GM11168 (cell line): Measurements from ENCODE around the gene GPATCH2.

ENCODE experiments used
- in situ Hi-C: fragments of 300-500 bp; cut with MboI; formaldehyde crosslinking; loops from one replicate; pipeline ENCODE4 v1.12.0; 2022; ENCODE audit warnings: low sequenced_read_pairs; ENCODE audit not compliant: unreplicated experiment

GPATCH2 gene

DNA sequence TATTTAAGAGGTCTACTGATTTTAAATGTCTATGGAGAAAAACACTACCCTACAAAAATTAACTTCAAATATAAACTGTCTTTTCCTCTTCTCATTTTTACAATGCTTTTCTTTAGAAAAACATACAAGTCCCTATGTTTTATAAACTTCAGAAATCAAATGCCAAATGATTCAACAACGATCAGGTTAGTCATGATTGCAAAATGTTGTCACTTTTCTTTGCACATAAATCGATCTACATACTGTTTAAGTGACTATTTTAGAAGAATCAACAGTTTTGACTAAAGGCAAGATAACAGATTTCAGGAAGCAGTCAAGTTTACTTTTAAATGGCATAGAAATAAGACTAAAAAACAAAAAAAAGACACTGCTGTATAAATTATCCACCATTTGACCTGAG lies 168.7 kb downstream of the GPATCH2 start:
- in situ Hi-C loops, result no loop called here

DNA sequence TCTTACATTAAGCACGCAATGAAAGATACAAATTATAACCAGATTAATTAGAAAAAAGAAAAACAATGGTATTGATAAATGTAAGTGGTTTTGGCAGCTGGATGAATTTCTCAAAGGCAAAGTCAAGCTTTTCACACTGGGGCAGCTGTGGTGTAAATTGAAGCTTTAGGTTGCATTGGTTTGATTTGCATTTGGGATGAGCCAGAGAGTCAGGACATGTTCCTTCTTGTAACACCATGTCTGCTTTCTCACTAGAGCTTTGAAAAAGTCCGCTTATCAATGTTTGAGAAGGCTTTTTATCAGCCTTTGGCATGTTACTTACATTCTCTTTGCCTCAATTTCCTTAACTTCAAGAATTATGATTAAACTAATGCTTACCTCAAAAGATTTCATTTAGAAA lies 173.9 kb downstream of the GPATCH2 start:
- in situ Hi-C loops, result no loop called here

DNA sequence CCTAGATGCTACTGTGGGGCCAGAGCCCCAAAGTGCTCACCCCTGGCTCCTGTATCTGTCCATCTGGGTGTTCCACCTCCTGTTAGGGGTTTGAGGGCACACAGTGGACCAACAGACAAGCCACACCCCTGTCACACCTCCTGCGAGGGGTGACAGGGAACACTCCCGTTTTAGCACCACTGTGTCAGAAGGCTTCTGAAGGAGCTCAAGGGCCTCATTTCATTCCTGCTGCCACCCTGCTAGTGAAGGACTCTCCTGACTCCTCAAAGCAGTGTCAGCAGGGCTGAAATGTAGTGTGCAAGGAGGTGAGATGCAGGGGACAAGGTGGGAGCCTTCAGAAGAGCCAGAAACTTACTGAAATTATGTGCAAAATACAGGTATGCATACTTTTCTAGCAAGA lies 174.6 kb downstream of the GPATCH2 start:
- in situ Hi-C loops, result no loop called here

DNA sequence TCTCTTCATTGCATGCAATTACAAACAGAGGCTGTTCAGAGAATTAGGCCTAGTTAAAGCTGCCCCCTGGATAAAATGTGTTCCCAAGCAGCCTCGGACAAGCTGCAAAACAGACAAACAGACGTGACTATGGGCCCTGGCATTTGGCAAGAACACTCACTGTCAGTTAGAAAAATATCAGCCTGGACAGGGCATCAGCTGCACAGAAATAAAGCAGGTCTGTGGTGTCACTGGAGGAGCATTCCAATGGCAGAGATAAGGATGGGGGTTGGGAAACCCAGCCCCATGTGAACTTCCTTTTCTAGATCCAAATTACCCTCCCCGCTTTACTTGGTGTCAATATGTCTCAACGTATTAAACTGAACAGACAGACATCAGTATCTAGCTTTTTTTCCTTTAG lies 177.1 kb downstream of the GPATCH2 start:
- in situ Hi-C loops, result no loop called here

DNA sequence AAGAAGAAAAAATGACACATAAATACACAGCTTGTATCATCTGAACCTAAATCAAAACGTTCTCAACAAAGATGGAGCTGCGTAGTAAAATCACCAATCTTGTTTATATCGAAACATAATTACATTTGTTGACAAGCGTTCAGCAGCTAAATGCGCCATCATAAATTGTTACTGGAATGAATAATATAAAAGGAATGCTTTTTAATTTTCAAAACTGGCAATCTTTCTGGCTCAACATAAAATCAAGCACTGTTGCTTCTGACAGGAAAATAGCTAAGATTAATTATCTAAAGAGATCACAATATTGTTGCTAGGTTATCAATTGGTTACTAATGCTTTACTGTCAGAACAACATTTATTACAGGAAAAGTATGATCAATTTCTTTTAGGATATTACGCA lies 181.5 kb downstream of the GPATCH2 start:
- in situ Hi-C loops, result no loop called here

DNA sequence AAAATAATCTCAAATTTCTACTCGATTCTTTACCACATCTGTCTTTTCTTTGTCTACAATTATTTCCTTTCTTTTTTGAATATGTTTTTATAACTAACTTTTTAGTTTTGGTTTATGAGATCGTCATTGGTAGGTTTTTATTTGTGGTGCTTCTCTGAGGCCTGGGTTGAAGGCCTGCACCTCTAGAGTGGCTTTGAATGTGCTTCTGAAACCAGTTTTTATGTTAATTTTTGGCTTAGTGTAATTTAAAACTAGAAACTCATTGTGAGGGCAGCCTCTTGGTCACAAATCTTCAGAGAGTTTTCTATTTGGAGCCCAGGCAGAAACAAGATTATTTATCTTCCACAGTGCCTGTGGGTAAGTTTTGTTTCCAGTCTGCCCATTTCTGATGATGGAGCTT lies 187.0 kb downstream of the GPATCH2 start:
- in situ Hi-C loops, result no loop called here

DNA sequence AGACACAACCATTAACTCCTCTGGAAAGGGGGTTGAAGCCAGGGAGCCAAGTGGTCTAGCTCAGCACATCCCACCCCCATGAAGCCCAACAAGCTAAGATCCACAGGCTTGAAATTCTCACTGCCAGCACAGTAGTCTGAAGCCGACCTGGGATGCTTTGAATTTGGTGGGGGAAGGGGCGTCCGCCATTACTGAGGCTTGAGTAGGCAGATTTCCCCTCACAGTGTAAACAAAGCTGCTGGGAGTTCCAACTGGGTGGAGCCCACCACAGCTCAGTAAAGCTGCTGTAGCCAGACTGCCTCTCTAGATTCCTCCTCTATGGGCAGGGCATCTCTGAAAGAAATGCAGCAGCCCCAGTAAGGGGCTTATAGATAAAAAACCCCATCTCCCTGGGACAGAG lies 193.5 kb downstream of the GPATCH2 start:
- in situ Hi-C loops, result no loop called here

DNA sequence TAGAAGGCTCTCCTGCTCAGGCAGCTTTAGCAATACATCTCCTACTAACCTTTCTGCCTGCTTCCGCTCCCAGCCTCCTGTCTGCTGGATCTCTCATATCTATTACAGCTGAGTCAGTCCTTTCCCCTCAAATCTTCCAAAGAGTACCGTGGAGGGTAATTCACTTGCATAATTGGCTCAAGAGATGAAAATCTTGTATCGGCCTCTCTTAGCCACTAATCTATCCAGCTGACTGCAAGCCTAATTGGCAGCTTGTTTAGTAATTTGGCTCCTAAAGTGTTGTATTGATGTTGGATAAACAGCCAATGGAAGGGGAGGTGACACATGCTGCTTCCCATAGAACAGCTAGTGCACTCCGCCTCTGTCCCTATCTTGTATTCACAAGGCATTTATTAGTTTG lies 195.7 kb downstream of the GPATCH2 start:
- in situ Hi-C loops, result no loop called here

DNA sequence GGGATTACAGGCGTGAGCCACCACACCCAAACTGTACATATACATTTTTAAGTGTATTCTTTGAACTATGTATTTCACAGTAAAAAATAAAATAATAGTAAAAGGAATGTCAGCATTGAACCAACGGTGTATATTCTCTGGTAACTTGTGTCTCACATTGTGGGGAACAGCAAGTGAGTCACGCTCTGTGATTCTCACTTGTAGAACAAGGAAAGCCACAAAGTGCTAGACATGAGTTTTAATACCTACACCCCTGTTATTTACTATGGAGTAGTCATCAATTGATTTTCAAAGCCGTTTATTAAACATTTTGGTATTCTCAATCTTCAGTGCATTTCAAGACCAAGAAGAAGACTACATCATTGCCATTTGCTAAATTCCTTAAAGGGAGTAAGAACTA lies 197.2 kb downstream of the GPATCH2 start:
- in situ Hi-C loops, result no loop called here

DNA sequence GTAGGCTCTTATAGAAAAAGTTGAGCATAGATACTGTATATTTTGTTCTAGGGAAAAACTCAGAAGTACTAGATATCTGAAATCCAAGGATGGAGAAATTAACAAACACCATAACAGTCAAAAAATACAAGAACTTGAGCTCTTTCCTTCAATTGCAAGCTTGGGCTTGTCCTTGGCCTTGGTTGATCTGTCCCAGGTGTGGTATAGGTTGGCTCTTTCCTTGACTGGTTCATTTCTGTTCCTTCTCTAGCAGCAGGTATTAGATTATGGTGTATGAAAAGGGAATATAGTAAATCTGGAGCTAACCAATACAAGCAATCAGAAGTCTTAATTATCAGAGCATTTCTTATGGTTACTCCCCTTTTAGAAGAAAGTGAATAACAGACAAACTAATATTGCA lies 198.6 kb downstream of the GPATCH2 start:
- in situ Hi-C loops, result no loop called here

DNA sequence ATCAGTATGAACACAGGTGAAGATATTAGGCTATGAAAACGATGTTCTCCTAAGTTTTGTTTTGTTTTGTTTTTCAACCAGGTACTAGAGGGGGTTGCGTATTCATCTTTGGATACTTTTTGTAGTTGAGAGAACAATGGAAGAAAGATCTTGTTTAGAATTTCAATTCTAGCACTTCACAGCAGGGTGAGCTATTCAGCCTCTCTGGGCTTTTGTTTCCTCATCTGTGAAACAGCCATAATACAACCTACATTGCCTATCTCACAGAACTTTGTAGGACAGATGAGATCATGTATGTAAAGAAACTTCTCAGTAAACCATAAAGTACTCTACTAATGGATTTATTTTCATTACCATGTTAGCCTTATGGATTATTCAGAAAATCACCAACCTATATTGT lies 199.5 kb downstream of the GPATCH2 start:
- in situ Hi-C loops, result no loop called here

DNA sequence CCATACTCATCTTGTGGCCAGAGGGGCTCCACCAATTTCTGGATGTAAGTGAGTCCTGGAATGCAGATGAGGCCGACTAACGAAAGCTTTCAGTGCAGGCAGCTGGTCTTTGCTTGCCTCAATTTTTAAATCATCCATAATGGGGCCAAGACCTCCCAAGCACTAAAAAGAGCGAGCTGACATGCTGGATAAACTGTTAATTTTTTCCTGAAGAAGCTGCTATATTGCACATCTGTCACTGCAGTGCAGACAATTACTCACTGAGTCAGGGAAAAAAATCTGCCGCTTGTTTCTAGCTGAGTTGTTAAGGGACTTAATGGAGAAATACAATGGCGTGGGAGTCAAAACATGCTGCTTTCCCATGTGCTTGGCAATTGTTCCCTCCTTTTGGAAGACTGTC lies 205.5 kb downstream of the GPATCH2 start:
- in situ Hi-C loops, result no loop called here

DNA sequence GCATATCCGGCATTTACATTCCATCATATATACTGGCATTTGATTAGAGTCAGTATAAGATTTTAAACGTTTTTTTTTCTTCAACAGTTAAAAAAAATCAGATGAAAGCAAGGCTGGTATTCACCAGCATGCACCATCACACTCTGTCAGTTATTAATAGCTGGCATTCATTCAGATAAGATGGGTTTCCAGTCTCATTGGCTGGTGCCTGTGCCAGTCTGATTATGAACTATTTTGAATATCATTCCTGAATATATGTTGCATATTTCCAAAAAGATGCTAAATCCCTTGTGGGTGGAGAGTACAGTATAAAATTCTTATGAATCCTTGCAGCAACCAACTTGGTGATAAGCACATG lies 211.7 kb downstream of the GPATCH2 start:
- in situ Hi-C loops, result no loop called here

DNA sequence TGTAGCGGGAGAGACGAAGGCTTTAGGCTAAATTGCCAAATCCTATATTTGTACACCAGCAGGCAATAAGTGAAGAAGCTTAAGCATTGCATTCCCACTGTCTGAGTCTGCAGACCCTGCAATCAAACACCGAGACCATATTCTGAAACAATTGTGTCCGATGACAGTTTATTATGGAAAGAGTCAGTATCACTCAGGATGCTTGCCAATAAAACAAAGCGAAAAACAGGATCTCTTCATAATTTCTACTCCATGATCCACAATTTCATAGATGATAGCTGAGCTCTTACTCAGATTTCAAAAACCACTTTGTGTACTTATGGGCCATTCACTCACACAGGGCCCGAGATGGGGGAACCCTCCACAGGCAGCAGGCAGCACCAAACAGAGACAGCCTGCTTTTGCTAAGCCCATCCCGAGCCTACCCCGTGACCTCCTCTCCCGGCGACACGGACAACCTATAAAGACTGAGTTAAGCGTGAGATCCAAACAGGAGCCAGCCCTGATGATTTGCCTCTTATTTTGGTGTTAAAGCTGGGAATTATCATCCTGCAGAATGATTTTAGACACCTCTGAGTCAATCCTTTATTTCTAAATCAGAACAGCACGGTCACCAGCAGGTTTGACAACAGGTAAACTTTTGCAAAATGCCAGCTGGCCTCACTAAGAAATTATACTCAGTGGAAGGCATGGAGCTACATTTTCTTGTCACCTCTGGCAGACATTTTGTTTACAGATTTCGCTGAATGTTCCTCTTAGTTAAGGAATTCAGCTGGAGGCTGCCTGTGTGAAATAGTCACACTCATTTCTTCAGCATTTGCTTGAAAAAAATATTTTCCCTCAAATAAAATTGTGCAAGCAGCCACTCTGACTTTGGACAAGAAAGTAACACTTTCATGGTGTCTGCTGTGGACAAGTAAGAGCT lies 212.4 kb downstream of the GPATCH2 start:
- in situ Hi-C loops, result no loop called here

DNA sequence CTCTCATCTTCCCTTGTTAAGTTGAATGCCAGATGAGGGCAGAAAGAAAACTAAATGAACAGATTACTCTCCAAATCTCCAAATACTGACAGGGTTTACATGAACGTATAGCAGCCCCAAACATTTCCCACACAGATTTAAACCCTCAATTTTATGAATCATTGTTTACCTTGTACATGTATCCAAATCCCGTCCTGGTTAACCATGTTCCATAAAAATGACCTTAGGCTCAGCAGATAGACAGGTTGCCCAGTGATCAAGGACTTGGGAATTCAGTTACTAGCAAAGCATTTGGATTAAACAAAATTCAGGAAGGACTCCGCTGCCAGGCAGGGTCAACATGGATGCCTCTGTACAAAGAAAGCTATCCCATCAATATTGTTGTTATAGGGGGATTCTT lies 213.5 kb downstream of the GPATCH2 start:
- in situ Hi-C loops, result no loop called here

DNA sequence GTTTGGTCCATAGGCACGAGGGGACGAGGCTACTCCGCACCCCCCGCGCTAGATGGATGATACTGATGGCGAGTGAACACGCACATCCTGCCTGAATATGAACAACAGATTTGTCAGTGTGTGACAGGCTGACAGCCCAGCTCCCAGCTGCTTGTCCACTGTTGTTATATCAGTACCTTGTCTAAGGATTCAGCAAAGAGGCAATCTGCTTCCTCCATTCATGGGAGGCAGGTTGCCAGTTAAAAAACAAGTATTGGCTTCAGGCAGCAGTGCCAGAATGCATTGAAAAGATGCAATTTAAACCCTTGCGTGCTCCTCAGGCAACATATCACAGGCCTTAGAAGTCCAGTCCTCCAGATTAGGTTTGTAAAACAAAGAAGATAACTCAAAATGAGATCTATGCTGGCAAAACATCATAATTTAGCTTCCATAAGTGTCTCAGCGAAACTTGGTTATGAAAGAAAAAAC lies 223.3 kb downstream of the GPATCH2 start:
- in situ Hi-C loops, result no loop called here

DNA sequence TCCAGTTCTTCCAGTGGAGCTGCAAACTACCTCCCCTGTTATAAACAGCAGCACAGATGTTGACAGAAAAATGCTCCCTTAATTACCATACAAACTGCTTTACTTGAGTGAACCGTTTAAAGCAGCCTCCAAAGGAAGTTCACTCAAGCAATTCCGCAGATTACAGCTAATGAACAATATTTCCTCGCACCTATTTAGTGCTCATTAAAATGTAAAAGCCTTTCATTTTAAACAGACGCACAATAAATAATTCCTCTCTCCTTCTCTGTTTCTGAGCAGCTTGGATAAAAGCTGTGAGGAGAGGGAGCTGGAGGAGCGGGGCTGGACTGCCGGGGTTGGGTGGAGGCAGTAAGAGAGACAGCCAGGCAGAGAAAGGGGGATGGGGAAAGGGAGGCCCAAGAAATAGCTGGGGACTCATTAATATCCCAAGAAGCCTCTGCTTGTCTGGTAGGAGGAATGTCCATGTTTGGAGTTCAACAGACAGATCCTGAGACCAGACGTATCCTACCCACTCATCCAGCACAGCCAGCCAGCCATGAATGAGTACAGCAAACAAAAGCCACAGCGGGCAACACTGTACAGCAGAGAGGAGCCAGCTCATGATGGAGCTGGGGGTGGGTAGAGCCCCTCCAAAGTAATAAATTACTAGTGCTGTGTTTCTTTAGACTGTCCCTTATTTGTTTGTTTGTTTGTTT lies 227.7 kb downstream of the GPATCH2 start:
- in situ Hi-C loops, result no loop called here

DNA sequence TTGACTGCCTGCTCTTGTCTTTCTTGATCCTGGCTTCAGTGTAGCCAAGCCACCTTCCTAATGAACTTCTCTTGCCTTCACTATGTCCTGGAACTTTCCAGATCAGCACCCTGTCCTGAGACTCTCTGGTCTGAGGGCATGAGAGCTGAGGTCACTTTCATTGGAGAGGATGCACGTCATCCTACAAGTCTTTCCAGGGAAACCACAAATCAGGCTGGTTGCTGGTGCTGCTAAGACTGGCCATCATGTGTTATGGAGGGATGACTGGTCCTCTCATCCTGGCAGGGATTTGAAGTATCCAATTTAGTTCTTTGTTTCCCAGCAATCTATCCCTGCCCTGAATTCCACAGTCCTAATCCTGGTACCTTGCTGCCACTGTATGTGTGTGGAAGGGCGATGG lies 228.6 kb downstream of the GPATCH2 start:
- in situ Hi-C loops, result no loop called here

DNA sequence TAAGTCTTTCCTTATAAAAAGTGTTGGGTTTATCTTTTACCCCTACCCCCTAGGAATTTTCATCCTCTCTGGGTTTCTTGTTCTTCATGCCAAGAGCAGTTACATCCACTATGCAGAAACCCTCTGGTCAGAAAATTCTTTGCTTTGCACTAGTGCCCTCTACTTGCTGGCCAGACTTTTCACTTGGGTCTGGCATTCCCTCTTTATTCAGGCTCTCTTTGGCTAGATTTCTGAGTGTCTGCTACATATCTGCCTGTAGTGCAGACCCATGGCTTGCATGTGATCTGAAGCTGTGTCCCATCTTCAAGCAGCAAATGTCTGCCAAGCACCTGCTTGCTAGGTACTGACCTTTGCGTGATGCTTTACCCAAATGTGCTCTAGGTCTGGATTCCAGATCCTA lies 237.0 kb downstream of the GPATCH2 start:
- in situ Hi-C loops, result no loop called here

DNA sequence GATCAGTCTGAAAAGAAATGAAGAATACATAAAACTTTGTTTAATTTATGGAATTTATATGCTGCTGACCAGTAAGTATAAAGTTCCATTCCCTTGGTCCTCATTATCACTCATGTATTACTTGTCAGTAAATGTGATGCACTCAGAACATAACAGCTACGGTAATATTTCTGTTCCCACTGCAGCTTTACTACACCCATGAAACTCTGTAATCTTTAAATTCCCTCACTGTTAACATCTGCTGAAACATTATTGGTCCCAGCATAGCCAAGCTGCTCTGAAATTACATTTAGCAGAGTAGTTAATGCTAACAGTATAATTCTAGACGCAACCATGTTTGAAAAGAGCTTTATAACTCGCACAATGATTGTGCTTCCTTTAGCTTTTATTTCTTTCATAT lies 238.4 kb downstream of the GPATCH2 start:
- in situ Hi-C loops, result no loop called here

DNA sequence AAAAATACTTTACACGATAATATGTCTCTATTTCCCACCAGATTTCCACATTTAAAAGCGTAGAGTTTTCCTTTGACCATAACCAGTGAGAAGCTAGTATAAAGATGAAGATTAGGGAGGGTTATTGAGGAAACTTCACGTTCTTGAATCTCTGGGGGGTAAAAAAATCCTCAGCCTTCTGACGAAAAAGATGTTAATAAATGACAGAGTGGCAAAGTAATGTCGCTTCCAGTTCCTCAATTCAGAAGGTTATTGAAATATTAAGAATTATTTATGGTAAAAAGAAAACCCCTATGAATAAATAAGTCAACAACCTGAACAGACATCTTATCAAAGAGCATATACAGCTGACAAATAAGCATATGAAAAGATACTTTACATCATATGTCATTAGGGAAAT lies 241.0 kb downstream of the GPATCH2 start:
- in situ Hi-C loops, result no loop called here
